Subcutaneous adipose tissue (tissue), 4 donors: ENCODE measurements around the gene MAP4K5. TPM values are rescaled to one million over a fixed set of nuclear protein-coding genes. Genes with fewer than 3 reads are reported as not detected.

Experiments
- CTCF ChIP-seq: fragments of 450-650 bp; IDR thresholded peaks from one replicate; pipeline ENCODE4 v1.5.1; 2016; ENCODE audit warnings: low read depth, mild to moderate bottlenecking, control low read depth, antibody characterized with exemption, moderate library complexity
- total RNA-seq, 4 donors: library from RNA; depleted of rRNA; stranded (reverse); fragments of >200 nt; gene quantifications; one replicate each; pipeline ENCODE4 v1.1.0, GENCODE V29; 2016

Gene MAP4K5
- total RNA-seq, 4 donors from 2014 or later = 78.3 to 139 (median 120) TPM

GRCh38 chr14:50389668-50390441 lies 142.5 kb downstream of the MAP4K5 start:
- TF ChIP-seq CTCF = no peak

- TF ChIP-seq CTCF = no peak
Measured at GRCh38 chr14:50388256-50388931, 144.0 kb downstream of the MAP4K5 start.

GRCh38 chr14:50387548-50387947 lies 144.8 kb downstream of the MAP4K5 start:
- no peak for TF ChIP-seq CTCF

GRCh38 chr14:50383618-50384225 lies 148.6 kb downstream of the MAP4K5 start:
- no peak for TF ChIP-seq CTCF

DNA sequence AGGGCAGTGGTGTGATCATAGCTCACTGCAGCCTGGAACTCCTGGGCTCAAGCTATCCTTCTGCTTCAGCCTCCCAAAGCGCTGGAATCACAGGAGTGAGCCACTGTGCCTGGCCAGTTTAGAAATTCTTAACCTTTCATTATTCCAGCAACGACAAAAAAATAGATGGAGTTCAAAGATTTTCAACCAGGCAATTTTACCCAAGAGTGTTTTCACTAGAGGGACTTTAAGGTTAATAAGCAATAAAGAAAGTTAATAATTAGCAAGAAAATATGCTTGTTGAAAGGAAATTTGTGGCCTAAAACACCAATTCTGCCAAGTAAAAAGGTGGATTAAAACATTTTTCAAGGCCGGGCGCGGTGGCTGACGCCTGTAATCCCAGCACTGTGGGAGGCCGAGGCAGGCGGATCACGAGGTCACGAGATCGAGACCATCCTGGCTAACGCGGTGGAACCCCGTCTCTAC lies 150.5 kb downstream of the MAP4K5 start:
- TF ChIP-seq CTCF = no peak

DNA sequence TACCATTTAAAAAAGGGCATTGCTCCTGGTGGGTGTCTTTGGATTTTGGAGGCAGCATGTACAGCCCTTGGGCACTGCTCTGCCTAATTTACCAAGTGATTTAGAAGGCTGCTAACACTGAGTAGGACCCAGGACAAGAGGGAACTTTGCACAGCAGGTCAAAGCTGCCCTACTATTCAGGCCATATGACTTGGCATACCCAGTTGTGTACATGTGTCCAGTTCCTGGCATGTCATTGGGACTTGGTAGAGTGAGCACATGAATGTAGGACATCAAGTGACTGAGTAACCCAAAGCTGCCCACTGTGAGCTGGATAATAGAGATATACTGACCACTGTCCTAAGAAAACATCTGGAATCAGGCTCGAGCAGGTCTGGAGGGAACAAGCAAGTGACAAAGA lies 151.4 kb downstream of the MAP4K5 start:
- no peak for TF ChIP-seq CTCF

DNA sequence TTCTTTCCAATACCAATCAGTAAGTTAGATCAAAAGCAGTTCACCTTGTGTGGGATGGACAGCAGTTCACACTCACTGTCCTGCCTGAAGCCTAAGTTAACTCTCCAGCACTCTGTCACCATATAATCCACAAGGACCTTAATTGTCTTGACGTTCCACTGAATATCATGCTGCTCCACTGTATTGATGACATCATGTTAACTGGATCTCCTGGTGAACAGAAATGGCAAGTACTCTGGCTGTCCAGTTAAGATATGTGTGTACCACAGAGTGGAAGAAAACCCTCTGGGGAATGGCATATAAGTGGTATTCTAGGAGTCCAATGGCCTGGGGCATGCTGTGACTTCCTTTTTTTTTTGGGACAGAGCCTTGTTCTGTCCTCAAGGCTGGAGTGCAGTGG lies 151.9 kb downstream of the MAP4K5 start:
- TF ChIP-seq CTCF = no peak
